PC-3 (cell line): ENCODE data around the gene PFDN2. TPM values are rescaled to one million over a fixed set of nuclear protein-coding genes. Genes with fewer than 3 reads are reported as not detected.

ENCODE experiments used
- ATAC-seq: fragments of 200-7000 bp; cut with Tn5 transposase; 2 replicates; pipeline ENCODE4 v1.9.1; 2020; ENCODE audit warnings: mild to moderate bottlenecking, moderate library complexity
- BruUV-seq: library from RNA; stranded (reverse); fragments of 400-500 nt; replicated peaks from 2 replicates; lab custom pipeline; 2021; lab: Mats Ljungman, UMichigan
- CTCF ChIA-PET: fragments of 300-600 bp; sonication (Branson Sonifier 250); formaldehyde crosslinking; loops from one replicate; lab custom pipeline; 2022; ENCODE audit warnings: antibody characterized with exemption; lab: Charles Lee
- POLR2A ChIA-PET: fragments of 300-600 bp; sonication (Branson Sonifier 250); formaldehyde crosslinking; loops from one replicate; lab custom pipeline; 2022; ENCODE audit warnings: antibody characterized with exemption; ENCODE audit not compliant: unreplicated experiment; lab: Charles Lee
- DNase-seq: peaks from one replicate; pipeline ENCODE4 v3.0.0-alpha.2; 2015
- H2AFZ ChIP-seq: fragments of 300-600 bp; sonication (generic); 2 replicates; pipeline ENCODE4 v1.6.0; 2016; ENCODE audit warnings: antibody characterized with exemption, low read length
- H3F3A ChIP-seq: fragments of 300-600 bp; sonication (generic); one replicate; pipeline ENCODE4 v1.6.0; 2017; ENCODE audit warnings: antibody characterized with exemption, low read length, control low read depth, mild to moderate bottlenecking; ENCODE audit not compliant: unreplicated experiment
- H3K27ac ChIP-seq: fragments of 300-600 bp; sonication (generic); 2 replicates; pipeline ENCODE4 v1.5.1; 2016; ENCODE audit warnings: mild to moderate bottlenecking, low read length
- H3K27me3 ChIP-seq: fragments of 300-600 bp; sonication (generic); 2 replicates; pipeline ENCODE4 v1.6.1; 2016; ENCODE audit warnings: low read length, mixed read lengths
- H3K36me3 ChIP-seq: fragments of 300-600 bp; sonication (generic); 2 replicates; pipeline ENCODE4 v1.6.1; 2016; ENCODE audit warnings: low read depth, mixed run types, low read length, mixed read lengths
- H3K4me1 ChIP-seq: fragments of 300-600 bp; sonication (generic); 2 replicates; pipeline ENCODE4 v1.5.1; 2016; ENCODE audit warnings: low read length; ENCODE audit not compliant: insufficient read depth
- H3K4me2 ChIP-seq: fragments of 300-600 bp; sonication (generic); 2 replicates; pipeline ENCODE4 v1.6.0; 2016; ENCODE audit warnings: low read length
- H3K4me3 ChIP-seq: fragments of 300-600 bp; sonication (generic); 2 replicates; pipeline ENCODE4 v1.5.1; 2016; ENCODE audit warnings: mild to moderate bottlenecking, low read length, mixed read lengths
- H3K79me2 ChIP-seq: fragments of 300-600 bp; sonication (generic); 2 replicates; pipeline ENCODE4 v1.6.1; 2017; ENCODE audit warnings: low read length, mixed read lengths
- H3K9ac ChIP-seq: fragments of 300-600 bp; sonication (generic); 2 replicates; pipeline ENCODE4 v1.6.0; 2016; ENCODE audit warnings: mild to moderate bottlenecking, low read length
- H3K9me2 ChIP-seq: fragments of 300-600 bp; sonication (generic); replicated peaks from 2 replicates; pipeline ENCODE4 v1.6.1; 2016; ENCODE audit warnings: mixed run types, low read length, mixed read lengths
- H3K9me3 ChIP-seq: fragments of 300-600 bp; sonication (generic); 2 replicates; pipeline ENCODE4 v1.6.1; 2016; ENCODE audit warnings: low read length, mixed read lengths
- H4K20me1 ChIP-seq: fragments of 300-600 bp; sonication (generic); 2 replicates; pipeline ENCODE4 v1.6.1; 2016; ENCODE audit warnings: low read length, mixed read lengths
- CTCF ChIP-seq: fragments of 300-600 bp; sonication (generic); conservative IDR thresholded peaks from 2 replicates; pipeline ENCODE4 v1.5.1; 2017; ENCODE audit warnings: antibody characterized with exemption, low read depth, mild to moderate bottlenecking, low read length
- EZH2 ChIP-seq: fragments of 300-600 bp; sonication (generic); IDR thresholded peaks from one replicate; pipeline ENCODE4 v1.6.1; 2017; ENCODE audit warnings: antibody characterized with exemption, mild to moderate bottlenecking, low read length; ENCODE audit not compliant: unreplicated experiment
- EZH2phosphoT487 ChIP-seq: fragments of 300-600 bp; sonication (generic); IDR thresholded peaks from 2 replicates; pipeline ENCODE4 v1.6.1; 2018; ENCODE audit warnings: mild to moderate bottlenecking, antibody characterized with exemption, low read length, borderline replicate concordance
- intact Hi-C: fragments of 100-400 bp; cut with micrococcal nuclease; formaldehyde crosslinking; loops from 2 replicates; pipeline ENCODE4 v1.9.0; 2023
- total RNA-seq: library from RNA; depleted of rRNA; stranded (reverse); fragments of >200 nt; gene quantifications from 2 replicates; pipeline ENCODE4 v1.2.3, GENCODE V29; 2014

Gene PFDN2
- total RNA-seq, 1 experiment from 2014 or later: 197 TPM

GRCh38 chr1:161073474-161074121 lies 44.2 kb downstream of the PFDN2 start:
- peak; percentile 72 for ATAC-seq
- intact Hi-C loops: no loop called here
- H3K9me3 ChIP-seq: no peaks in the 10 kb centered on the region
- ChIA-PET POLR2A (interaction anchor here (0.5 kb wide), 1 partner anchor 29 kb away, joined by 6 read pairs; no protein-coding TSS in a partner anchor), CTCF (interaction anchor here (0.8 to 1.0 kb wide), 2 partner anchors 23 to 26 kb away, joined by 3 to 4 read pairs; no protein-coding TSS in a partner anchor)
- no peak overlapping the region for H3K4me2 ChIP-seq
- no peak for DNase-seq
- H4K20me1 ChIP-seq: no peaks in the 10 kb centered on the region
- no peaks in the 10 kb centered on the region for H3K36me3 ChIP-seq
- H3K27ac ChIP-seq: no peak overlapping the region
- H3K79me2 ChIP-seq: no peaks in the 10 kb centered on the region
- TF ChIP-seq EZH2phosphoT487: no peak
- TF ChIP-seq CTCF: peak; percentile 26; the same call in 1 of the 2 replicates
- no peaks in the 10 kb centered on the region for H3K4me1 ChIP-seq
- no peak overlapping the region for H3K4me3 ChIP-seq
- no peaks in the 10 kb centered on the region for H3K27me3 ChIP-seq
- H3K9me2 ChIP-seq: no peaks in the 10 kb centered on the region
- no peaks in the 10 kb centered on the region for H3F3A ChIP-seq
- no TSS peak for BruUV-seq
- H3K9ac ChIP-seq: no peak overlapping the region
- H2AFZ ChIP-seq: no peak overlapping the region

DNA sequence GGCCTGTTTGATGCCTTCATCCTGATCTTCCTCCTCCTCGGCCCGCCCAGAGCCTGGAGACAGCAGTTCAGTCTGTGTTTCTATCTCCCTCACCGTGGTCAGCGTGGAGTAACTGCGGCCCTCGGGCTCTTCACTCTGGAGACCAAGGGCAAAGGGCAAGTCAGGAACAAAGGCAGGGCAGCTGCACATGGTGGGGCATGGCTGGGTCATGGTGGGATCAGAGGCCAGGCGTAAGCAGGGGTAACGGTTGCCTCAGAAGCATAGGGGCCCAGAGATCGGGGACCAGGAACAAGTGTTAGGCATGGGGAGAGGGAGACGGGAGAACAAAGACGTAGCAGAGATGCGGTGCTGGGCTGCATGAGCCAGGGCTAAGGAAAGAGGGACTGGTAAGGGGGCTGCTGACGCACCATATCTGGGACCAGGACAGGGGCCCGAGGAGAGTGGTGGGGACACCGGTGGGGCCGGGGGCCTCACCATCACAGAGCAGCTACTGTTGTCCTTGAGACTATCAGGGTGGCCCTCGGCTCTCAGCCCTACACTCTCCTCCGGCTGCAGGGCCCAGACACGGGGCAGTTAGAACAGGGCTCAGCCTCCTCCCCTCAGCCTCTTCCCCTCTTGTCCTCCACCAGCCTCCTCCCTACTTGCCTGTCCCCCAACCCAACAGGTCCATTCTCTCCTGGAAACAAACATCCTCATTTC lies 44.9 kb downstream of the PFDN2 start:
- intact Hi-C loops: loop anchor here (1.0 kb wide), 1 partner anchor 66 kb away; no protein-coding TSS in a partner anchor
- Histone ChIP-seq H3K4me2 (no peak overlapping the region), H3F3A (no peaks in the 10 kb centered on the region), H3K4me1 (no peaks in the 10 kb centered on the region), H3K79me2 (no peaks in the 10 kb centered on the region), H3K9me3 (no peaks in the 10 kb centered on the region), H3K36me3 (no peaks in the 10 kb centered on the region), H3K4me3 (no peak overlapping the region), H3K9ac (no peak overlapping the region), H3K9me2 (no peaks in the 10 kb centered on the region), H2AFZ (no peak overlapping the region), H3K27me3 (no peaks in the 10 kb centered on the region), H3K27ac (no peak overlapping the region), H4K20me1 (no peaks in the 10 kb centered on the region)
- BruUV-seq: no TSS peak
- ChIA-PET POLR2A (interaction anchor here (0.5 kb wide), 1 partner anchor 28 kb away, joined by 6 read pairs; no protein-coding TSS in a partner anchor), CTCF (interaction anchor here (0.8 to 1.0 kb wide), 2 partner anchors 24 to 27 kb away, joined by 3 to 4 read pairs; no protein-coding TSS in a partner anchor)
- no peak for ATAC-seq
- DNase-seq: no peak
- TF ChIP-seq CTCF (no peak), EZH2phosphoT487 (no peak), EZH2 (no peak)
